CMK (cell line): ENCODE results near the gene HOXA5.

Experiments
- DNase-seq: peaks from one replicate; pipeline ENCODE4 v3.0.0-alpha.2; 2010; ENCODE audit warnings: low read depth

Gene HOXA5

DNA sequence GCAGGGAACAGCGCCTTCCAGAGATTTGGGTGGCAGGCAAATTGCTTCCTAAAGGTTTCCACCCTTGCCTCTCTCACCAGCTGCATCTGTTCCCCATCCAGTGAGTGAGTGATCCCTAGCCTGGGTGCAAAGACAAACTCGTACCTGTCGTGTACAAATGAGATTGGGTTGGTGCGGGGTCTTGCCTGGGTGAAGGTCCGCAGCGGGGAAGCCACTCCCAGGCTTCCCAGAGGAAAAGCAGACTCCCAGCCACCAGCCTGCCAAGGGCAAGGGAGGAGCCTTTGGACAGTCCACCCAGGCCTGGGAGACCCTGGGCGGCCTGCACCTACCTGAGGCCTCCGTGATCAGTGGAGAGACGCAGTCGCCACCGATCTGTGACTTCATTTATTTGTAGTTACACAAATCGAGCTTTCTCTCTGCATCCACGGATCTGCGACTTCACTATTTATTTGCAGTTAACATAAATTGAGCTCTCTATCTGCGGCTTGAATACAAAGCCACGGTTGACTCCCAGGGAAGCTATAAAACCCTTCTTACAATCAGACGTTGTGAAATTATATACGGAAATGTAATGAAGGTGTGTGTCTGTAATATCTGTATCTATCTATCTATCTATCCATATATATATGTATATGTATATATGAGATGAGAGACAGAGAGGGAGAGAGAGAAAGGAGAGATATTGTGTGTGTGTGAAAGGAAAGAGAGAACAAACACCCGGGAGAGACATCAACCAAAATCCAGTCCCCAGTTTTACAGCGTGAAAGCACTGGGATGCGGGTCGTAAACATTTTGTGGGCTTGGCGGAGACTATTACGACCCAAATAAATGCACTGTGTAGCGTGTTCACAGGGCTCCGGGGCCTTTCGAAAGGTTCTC lies 16.0 kb upstream of the HOXA5 start:
- no peak for DNase-seq

DNA sequence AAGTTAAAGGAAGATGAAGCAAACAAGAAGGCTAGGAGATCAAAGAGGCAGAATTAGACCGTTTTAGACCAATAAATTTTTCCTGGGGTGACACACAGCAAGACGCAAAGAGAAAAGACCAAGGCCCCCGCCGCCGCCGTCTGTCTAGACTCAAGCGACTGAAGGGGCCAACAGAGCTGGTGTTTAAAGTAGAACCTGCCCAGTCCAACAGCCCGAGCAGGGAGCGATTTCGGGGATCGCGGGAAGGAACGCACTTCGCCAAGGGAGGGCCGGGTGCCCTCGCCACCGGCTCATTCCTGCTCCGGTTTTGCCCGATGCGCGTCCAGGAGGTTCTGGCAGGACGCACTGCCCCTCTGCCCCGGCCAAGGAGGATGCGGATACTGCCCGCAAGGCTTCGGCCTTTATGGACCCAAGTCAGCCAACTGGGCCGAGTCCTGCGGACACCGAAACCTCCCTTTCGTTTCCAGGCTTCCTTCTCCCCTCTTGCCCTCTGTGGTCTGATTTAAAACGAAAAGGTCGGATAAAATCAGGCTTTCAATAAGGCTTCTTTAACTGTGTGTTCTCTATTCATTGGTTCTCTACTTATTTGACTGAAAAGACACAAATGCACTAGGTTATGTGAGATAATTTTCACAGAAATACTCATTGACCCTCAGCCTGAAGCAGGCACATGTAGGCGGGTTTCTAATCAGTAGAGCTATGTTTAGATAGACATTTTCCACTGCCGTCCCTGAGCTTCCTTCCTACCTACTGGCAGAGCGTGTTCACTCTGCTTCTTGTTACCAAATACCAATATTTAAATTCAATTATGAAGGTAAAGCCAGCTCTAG lies 15.2 kb upstream of the HOXA5 start:
- no peak for DNase-seq

DNA sequence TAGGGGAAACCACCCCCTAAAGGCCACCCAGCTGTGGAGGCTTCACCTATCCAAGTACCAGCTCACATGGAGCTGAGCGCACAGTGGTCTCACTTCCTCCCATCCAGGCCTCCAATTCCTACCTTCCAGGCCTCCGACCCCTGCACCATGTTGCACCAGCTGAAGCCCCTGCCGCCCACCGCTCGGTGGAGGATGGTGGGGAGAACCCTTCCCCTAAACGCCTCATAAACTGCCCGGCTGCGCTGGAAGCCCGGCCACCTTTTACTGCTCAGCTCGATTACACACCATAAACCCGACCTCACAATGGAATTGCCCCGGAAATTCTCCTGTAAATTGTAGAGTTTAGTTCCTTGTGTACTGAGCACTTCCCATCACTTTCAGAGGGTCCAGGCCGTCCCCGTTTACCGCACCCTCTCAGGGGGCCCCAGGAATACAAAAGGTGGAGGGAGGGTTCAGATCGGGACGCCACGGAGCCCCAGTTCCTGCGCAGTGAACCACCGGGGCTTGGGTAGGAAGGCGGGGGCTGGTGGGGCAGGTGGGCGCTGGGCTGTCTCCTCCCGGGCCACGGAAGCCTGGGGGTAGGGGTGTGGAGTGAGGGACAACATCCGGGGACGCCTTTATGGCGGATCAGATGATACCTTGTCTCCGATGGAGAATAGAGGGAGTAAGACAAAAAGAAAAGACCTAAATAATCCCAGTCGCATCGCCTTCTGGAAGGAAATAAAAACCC lies 14.4 kb upstream of the HOXA5 start:
- DNase-seq = no peak

DNA sequence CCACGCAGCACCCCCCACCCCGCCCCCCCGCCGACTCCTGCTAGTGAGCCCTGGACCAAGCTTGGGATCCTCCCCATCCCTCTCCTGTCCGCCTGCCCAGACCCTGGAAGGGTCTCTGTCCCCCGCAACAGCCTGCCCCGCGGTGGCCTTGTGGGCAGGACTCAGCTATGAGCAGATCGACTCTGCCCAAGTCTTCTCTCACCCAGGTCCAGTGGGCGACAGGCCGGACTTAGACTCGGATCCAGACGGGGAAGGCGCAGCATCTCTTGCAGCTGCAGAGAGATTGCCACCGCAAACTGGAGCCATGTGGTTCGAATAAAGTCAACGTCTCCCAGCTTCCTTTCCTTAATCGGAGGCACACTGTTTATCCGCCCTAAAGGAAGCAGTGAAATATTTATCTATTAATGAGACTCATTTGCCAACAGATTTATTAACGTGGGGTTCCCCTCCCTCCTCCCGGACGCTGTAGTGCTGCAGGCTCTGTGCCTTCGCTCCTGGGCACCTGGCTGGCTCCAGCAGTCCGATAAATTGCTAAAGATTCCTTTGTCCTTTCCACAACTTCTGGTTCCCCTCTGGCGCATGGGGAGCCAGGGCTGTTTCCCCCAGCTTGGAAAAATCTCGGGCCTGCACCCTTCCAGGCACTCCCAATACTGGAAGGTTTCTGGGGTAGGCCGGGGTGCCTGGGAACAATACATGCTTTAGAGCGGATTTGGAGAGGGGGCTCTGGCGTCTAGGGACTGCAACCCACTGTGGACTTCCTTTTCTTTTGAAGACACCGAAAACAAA lies 13.6 kb upstream of the HOXA5 start:
- no peak for DNase-seq

DNA sequence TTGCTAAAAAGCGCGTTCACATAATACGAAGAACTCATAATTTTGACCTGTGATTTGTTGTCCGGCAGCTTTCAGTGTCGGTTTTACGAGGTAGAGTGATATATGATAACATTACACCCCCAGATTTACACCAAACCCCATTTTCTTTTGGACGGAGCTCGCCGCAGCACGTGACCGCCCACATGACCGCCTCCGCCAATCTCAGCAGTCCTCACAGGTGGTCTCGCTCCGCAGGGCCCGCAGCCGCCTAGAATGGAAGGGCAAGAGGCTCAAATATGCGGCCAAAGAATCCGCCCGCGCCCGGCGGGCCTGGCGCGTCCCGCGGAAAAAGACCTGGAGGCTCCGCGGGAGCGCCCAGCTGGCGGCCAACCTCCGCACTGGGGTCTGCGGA lies 13.0 kb upstream of the HOXA5 start, which contains the start of gene HOXA7:
HOXA7 (minus strand) TSS at position 168 of the 391 bp plus-strand sequence; CDS start at position 38, 130 bp downstream.
- no peak for DNase-seq

DNA sequence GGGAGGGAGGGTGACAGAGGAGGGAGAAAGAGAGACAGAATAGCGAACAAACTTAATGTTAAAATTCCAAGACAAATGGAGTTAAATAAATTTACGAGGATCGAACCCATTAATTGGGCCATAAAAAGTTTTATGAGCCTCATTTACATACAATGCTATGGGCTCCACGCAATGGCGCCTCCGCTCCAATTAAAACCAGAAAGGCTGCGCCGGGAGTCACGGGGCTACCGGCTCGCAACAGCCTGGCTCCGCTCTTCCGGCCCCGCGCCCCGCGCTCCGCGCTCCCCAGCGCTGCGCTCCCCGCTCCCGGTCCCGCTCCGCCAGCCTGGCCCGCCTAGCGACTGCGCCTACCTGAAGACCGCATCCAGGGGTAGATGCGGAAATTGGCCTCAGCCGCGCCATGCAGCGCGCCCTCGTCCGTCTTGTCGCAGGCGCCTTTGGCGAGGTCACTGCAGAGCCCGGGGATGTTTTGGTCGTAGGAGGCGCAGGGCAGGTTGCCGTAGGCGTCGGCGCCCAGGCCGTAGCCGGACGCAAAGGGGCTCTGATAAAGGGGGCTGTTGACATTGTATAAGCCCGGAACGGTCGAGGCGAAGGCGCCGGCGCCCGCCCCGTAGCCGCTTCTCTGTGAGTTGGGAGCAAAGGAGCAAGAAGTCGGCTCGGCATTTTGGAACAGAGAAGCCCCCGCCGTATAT lies 12.5 kb upstream of the HOXA5 start:
- no peak for DNase-seq

DNA sequence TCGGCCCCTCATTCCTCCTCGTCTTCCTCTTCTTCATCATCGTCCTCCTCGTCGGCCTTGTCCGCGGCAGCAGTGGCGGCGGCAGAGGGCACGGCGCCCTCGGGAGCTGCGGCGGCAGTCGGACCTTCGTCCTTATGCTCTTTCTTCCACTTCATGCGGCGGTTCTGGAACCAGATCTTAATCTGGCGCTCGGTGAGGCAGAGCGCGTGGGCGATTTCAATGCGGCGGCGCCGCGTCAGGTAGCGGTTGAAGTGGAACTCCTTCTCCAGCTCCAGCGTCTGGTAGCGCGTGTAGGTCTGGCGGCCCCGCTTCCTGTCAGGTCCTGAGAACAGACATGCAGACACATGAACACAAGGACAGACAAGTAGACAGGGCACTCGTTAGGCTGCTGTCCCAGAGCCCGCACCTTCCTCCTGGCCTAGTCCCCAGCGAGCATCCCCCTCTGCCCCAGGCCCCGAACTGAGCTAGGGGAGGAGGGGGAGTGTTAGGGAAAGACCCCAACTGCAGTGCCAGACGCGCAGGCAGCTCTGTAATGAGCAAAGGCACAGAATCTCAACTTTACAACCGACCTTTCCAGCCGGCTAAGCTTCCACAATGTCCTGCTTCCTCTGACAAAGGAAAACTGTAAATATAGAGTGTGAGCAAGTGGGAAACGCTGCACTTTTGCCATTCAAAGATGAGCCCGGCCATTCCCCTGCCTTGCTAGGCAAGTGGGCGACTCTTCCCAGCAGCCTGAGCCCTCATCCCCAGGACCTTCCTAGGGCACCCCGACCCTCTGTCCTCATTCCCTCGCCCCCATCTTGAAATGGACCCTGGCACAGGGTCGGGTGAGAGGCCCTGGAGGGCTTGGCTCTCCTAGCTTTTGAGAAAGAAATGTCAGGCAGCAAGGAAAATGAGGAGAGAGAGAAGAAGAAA lies 11.7 kb upstream of the HOXA5 start:
- no peak for DNase-seq

DNA sequence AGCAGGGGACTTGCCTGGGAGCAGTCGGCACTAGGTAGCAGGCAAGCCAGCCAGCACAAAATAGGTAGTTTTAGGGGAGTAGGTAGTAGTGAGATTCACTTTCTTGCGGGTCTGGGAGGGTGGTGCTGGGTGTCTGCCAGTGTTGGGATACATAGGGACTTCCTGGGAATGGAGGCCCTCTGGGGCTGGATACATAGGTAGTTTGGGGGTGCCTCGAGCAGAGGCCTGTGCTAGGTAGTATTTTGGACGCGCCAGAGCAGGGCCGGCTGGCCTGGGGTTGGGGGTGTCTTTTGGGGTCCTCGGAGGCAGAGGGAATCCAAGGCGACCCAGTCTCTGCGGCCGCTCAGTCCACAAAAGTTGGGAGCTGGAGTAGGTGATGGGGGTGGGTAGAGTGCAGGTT lies 10.9 kb upstream of the HOXA5 start:
- DNase-seq = no peak

DNA sequence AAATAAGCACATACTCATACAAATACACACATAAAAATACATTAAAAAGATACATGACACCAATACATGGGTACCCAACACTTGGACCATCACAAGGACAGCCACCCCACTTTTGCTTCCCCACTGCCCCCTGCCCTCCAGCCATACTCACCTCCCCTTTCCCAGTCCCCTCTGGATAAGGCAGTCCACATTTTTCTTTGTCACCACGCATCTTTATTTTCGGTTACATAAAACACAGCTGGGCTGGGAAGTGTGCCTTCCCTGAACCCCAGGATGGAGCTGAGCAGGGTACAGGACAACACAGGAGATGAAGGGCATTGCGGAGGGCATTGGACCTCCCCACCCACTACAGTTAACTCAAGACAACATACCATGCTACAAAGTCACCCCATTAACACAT lies 10.0 kb upstream of the HOXA5 start:
- DNase-seq = no peak

DNA sequence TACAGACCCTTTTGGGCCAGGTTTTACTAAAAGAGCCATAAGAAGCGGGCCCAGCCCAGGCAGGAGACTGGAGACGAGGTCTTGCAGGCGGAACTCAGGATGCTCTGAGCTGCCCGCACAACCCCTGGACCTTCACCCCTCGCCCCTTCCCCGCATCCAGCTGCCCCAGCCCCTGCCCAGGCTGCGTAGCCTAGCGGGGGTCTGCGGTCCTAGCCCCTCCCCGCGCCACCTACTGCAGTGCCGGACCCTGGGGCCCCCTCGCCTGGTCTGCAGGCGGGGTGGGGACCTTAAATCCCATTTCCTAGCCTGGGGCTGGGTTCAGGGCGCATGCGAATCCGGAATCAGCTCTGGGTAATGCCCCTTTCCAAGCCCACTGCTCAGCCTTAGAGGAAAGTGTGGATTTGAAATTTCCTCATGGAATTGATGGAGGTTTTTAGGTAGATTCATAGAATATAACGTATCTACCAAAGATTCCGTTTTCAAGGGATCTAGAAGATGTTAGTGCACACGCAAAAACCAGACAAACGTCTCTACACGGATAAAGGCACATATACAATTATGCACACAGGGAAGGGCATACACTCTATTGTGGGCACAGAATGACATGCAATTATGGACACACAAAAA lies 9.4 kb upstream of the HOXA5 start:
- DNase-seq = no peak

DNA sequence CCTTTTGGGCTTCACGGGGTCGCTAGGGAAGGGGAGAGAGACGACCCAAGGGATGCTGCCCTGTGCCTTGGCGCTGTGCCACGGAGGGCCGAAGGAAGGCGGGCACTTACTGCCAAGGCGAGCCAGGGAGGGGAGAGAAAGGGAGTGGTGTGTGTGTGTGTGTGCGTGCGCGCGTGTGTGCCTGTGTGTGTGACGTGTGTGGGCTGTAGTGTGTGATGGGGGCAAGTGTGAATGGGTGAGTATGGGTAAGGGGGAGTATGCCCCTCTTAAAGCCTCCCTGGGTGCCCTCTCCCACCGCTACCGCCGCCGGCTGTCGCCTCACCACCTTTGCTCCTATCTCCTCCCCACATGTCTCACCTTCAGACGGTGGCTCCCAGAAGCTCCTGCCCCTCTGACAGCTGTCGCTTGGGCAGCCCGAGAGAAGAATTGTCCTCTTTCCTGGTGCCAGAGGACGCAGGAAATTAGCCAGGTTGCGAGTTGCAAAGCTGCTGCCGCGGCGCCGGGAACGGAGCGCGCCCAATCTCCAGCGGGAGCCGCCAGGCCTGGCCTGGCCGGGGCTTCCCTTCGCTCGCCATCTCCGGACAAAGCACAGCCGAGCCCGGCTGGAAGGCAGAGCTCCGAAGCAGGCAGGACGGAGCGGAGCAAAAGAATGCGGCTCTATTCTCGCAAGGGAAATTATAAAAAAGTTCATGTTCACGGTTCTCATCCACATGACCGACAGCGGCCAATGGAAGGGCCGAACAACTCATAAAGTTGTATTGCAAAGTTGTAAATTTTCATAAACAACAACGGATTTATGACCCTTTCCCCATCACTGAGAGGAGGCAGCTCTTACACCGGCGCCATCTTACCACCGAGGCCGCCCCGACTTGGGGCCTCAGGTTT lies 8.7 kb upstream of the HOXA5 start, which contains the start of gene HOXA3:
HOXA3 (minus strand) TSS at position 653 of the 885 bp plus-strand sequence. CDS start 41,943 bp downstream, outside the sequence.
- no peak for DNase-seq

DNA sequence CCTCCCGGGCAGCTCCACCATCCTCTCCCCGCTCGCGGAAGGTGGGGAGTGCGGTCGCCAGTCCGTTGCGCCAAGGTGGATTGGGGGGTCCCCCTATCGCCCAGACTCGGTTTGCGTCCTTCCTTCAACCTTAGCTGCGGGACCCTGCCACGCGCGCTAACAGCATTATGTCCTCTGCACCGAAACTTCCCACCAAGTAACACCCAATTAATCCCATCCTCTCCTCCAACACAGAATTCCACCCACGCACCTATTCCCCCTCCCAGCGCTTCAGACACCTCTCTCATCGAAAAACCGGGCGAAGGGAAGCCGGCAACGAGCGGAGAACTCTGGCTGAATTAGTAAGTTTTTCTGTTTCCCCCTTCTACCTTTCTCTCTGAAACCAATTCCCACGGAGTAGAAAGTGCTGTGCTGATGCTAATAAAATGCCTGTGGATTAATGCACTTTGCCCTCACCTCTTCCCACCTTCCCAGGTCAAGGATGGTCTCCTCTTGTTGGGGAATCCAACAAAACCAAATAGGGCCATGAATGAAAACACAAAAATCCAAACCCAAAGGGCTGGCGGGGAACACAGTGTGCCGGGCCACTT lies 8.0 kb upstream of the HOXA5 start:
- DNase-seq = no peak

DNA sequence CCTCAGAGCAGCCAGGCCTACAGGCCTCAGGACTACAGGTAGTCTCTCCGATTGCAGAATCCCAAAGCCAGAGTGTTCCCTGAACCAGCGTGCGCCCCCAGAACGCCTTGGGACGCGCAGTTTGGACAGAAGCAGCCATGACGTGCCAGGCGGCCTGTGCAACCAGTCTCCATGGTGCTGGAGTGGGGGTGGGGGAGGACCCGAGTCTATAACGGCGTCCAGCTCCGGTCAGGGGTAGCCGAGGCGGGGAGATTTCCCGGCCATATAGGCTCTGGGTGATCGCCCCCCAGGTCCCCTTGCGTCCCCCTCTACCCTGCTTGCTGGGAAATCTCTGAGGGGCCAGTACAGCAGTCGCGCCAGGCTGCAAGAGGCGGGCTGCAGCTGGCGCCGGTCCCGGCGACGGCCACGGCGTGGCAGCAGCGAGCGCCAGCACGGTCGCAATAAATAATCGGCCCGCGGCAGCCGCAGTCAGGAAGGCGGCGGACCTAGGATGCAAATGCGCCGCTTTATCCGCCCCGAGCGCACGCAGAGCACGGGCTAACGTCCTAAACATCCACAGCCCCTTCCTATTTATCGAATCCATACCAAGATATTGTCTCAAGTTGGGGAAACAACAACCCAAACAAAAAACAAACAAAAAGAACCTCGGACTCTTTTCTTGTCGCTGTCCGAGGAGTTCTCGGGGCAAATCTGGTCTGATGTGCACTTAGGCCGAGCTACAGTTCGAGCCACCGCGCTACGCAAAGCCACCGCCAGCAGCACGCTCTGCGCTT lies 7.3 kb upstream of the HOXA5 start:
- no peak for DNase-seq

DNA sequence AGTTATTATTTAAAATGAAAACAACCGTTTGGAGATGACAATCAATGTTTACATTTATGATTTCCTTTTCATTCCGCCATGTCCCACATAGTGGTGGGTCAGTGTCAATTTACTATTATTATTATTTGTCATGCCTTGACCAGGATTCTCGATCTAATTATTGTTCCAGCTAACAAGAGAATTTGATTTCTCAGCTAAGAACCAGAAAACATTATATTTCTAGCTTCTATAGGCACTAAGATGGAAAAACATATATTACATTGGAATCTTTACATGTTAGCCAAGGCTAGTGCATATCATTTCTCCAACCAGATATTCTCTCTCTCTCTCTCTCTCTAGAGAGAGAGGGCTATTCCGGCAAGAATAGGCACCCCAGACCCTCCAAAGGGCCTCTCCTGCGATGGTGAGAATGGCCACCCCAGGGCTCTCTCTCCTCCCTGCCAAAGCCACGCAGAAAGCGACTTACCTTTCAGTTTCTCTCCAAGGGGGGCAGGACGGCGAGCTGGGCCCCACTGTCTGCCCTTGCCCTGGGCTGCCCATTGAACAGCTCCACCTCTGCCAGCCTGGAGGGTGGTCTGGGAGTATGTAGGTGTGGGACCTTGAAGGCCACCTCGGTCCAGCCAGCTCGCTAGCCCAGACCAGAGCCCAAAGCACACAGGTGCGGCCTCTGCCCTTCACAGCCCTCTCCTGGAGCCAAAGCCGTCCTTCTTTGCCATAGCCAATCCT lies 6.5 kb upstream of the HOXA5 start:
- DNase-seq = no peak

DNA sequence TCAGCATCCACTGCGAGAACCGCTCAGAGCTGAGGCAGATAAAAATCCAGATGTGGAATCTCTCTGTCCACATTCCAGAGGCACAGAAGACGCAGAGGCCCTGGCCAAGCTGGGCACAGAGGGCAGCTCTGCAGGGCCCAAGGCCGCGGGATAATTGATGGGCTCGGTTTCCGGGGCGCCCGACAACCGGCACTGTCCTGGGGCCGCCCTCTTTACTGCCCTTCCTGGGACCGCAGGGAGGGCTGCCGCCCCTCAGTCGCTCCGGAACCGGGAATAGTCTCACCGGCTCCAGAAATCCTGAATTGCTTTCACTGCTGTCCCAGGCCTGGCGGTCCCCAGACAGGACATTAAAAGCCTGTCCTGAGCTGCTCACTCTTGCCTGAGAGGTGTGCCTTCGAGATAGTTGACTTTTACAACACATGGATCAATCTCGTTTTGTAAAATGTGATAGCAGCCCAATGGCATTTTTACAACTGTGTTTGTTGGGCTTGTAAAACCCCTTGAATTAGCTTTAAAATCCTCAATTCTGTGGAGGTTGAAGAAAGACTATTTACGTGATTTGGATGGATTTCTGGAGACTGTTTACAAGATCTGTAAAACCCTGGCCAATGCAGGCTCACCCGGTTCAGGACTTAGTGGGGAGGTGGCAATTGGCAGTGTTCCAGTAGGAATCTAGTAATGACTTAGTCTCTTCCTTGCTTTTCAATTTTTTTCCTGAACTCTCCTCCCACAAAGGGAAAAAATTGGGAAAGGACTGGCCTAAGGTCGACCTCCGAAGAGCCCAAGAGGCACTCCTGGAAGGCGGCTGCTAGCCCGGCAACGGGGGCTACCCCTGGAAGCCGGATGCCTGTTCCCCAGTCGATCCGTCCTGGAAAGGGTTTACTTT lies 5.5 kb upstream of the HOXA5 start:
- DNase-seq = no peak
